Measurements from ENCODE around the gene PKM.
A peak's percentile ranks its signal among the peaks of the same experiment; 100 is the strongest.

The PKM gene

GRCh38 chr15:72155635-72156616, 75.1 kb downstream of the PKM start:
- peak; percentile 77 to 83 for DNase-seq (ENCODE audit: low read depth in 2 of 2)

GRCh38 chr15:72155003-72155621, 75.9 kb downstream of the PKM start:
- no peak for DNase-seq (ENCODE audit: low read depth in 2 of 2)

DNA sequence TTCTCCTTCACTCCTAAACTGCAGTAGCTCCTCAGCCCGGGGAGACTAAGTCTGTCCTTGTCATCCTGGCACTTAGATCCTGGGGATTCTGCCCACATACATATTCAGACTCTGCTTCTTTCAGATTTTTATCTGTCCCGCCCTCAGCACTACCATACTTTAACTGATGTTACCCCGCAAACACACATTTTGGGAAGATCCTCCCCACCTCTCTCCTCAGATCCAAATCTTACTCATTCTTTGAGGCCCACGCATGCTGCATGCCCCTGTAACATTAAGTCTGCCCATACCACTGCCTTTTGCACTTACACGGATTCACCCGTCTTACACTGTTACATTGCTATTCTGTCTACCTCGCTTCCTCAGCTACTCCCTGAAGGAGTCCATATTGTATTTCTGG, 76.7 kb downstream of the PKM start:
- no peak for DNase-seq (ENCODE audit: low read depth in 2 of 2)

DNA sequence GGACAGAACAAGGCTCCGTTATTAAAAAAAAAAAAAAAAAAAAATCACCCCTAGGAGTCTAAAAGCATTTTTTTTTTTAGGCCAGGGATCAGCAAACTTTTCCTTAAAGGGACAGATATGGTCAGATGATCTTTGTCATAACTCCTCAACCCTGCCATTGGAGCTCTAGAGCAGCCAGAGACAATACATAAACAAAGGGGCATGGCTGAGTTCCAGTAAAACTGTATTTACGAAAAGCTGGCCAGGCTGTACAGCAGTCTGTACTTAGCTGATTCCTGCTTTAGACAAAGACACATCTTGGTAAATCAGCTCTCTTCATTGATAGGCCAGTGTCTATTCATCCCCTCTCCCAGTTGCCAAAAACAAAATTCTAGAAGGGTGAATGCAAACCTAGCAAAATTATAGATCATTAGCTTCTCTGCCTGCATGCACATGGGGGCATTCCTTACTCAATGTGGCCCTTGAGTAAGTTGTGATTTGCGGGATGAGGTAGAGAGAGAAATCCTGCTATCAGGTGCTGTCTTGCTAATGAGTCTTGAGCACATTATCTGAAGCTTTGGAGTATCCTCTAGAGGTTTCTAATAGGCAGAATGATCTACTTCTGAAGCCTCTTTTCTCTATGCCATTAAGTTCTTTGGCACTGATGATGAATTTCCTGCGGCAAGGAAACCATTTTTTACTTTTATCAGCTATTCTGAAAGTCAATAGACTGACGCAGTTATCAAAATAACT, 77.6 kb downstream of the PKM start:
- DNase-seq (ENCODE audit: low read depth in 2 of 2): no peak
